ENCODE data around the gene CRYGA. TPM values are rescaled to one million over a fixed set of nuclear protein-coding genes. Genes with fewer than 3 reads are reported as not detected.
"Not testable (repeated sequence)": the region's sequence is repeated elsewhere in the genome, so short reads cannot be mapped to it uniquely, and the experiment has no call there.

CRYGA gene
- total RNA-seq, 1 donor from 2014 or later: not detected

GRCh38 chr2:208147008-208147407 lies 16.4 kb downstream of the CRYGA start:
- Histone ChIP-seq H3K9me3 (replicated peaks) (peaks cover 12% of the 10 kb centered on the region), H3K27me3 (ENCODE audit: low read depth) (no peaks in the 10 kb centered on the region), H3K27ac (replicated peaks) (no peak overlapping the region), H3K4me3 (no peak overlapping the region), H3K36me3 (no peaks in the 10 kb centered on the region), H3K4me1 (no peaks in the 10 kb centered on the region)
- TF ChIP-seq CTCF (IDR thresholded peaks at IDR 0.05; ENCODE audit: borderline replicate concordance): no peak
- intact Hi-C loops (cut with micrococcal nuclease): no loop called here
- DNase-seq: no peak

- no peak for TF ChIP-seq CTCF (IDR thresholded peaks at IDR 0.05; ENCODE audit: borderline replicate concordance)
- intact Hi-C loops (cut with micrococcal nuclease): no loop called here
- Histone ChIP-seq H3K27ac (replicated peaks) (no peak within 1 kb of the TSS), H3K4me1 (no peaks in the 10 kb centered on the region), H3K4me3 (no peak within 1 kb of the TSS), H3K9me3 (replicated peaks) (peaks cover 2% of the 10 kb centered on the region), H3K36me3 (no peaks in the 10 kb centered on the region), H3K27me3 (ENCODE audit: low read depth) (no peaks in the 10 kb centered on the region)
- DNase-seq: no peak
Measured at GRCh38 chr2:208146006-208146405, 17.4 kb downstream of the CRYGA start, which contains the start of gene CRYGB. Gene CRYGB, minus strand, starts transcription at chr2:208146158. Its CDS starts 38 bp downstream, at chr2:208146120.

GRCh38 chr2:208142925-208143799 lies 20.2 kb downstream of the CRYGA start:
- Histone ChIP-seq H3K36me3 (no peaks in the 10 kb centered on the region), H3K4me3 (no peak overlapping the region), H3K9me3 (replicated peaks) (peaks cover 4% of the 10 kb centered on the region), H3K4me1 (no peaks in the 10 kb centered on the region), H3K27ac (replicated peaks) (no peak overlapping the region), H3K27me3 (ENCODE audit: low read depth) (no peaks in the 10 kb centered on the region)
- DNase-seq: no peak
- TF ChIP-seq CTCF (IDR thresholded peaks at IDR 0.05; ENCODE audit: borderline replicate concordance): no peak
- intact Hi-C loops (cut with micrococcal nuclease): no loop called here

GRCh38 chr2:208142240-208142924 lies 21.0 kb downstream of the CRYGA start:
- no peak for DNase-seq
- intact Hi-C loops (cut with micrococcal nuclease): no loop called here
- Histone ChIP-seq H3K27ac (replicated peaks) (no peak overlapping the region), H3K4me3 (no peak overlapping the region), H3K9me3 (replicated peaks) (peaks cover 5% of the 10 kb centered on the region), H3K27me3 (ENCODE audit: low read depth) (no peaks in the 10 kb centered on the region), H3K4me1 (no peaks in the 10 kb centered on the region), H3K36me3 (no peaks in the 10 kb centered on the region)
- TF ChIP-seq CTCF (IDR thresholded peaks at IDR 0.05; ENCODE audit: borderline replicate concordance): no peak

- intact Hi-C loops (cut with micrococcal nuclease): no loop called here
- Histone ChIP-seq H3K4me3 (no peak overlapping the region), H3K27ac (replicated peaks) (no peak overlapping the region), H3K36me3 (no peaks in the 10 kb centered on the region), H3K27me3 (ENCODE audit: low read depth) (no peaks in the 10 kb centered on the region), H3K9me3 (replicated peaks) (peaks cover 5% of the 10 kb centered on the region), H3K4me1 (no peaks in the 10 kb centered on the region)
- no peak for DNase-seq
- no peak for TF ChIP-seq CTCF (IDR thresholded peaks at IDR 0.05; ENCODE audit: borderline replicate concordance)
Measured at GRCh38 chr2:208139447-208139846, 23.9 kb downstream of the CRYGA start.

- H3K27ac ChIP-seq (replicated peaks); H3K9me3 ChIP-seq (replicated peaks); H3K36me3 ChIP-seq; intact Hi-C loops (cut with micrococcal nuclease); H3K4me3 ChIP-seq; H3K4me1 ChIP-seq; H3K27me3 ChIP-seq (ENCODE audit: low read depth); DNase-seq: not testable (repeated sequence)
Measured at GRCh38 chr2:208138334-208138733, 25.1 kb downstream of the CRYGA start.

All from left ventricle myocardium inferior (tissue), 1 donor.